ENCODE measurements around the gene ZNF618. TPM values are rescaled to one million over a fixed set of nuclear protein-coding genes. Genes with fewer than 3 reads are reported as not detected.

Gene ZNF618
- total and polyA plus RNA-seq, 4 donors = 4.9 to 17.3 (median 11.4) TPM

DNA sequence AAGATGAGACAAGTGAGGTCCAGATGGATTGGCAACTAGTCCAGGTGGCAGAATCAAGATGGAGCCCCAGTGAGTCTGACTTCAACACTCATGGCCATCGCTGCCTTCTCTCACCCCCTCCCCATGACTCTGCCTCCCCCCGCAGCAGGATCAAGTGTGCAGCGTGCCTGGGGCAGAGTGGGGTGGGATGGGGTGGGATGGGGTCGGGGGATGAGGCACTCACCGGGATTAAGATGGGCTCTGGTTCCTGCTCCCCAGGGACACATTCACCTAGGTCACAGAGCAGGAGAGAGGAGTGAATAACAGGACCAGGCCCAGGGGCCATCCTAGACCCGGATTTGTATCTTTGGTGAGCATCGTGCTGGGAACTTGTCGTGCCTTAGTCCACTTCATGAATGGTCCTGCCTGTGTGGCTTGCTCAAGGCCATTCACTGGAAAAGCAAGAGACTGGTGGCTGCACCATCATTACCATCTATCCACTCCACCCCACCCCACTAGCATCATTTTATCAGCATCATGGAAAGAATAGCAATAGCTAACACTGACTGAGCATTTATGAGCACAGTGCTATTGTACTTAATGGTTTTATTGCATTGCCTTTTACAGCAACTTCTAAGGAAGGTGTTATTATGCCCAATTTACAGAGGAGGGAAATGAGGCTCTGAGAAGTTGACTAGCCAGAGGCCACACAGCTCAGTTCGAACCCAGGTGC, 193.5 kb downstream of the ZNF618 start:
- intact Hi-C loops (cut with DNase I) = no loop called here
- H3K4me1 ChIP-seq (ENCODE audit: control insufficient read depth in 1 of 2, insufficient read depth in 2 of 2, low read length in 2 of 2) = no peaks in the 10 kb centered on the region
- no peak for ATAC-seq (ENCODE audit: low FRiP score)

DNA sequence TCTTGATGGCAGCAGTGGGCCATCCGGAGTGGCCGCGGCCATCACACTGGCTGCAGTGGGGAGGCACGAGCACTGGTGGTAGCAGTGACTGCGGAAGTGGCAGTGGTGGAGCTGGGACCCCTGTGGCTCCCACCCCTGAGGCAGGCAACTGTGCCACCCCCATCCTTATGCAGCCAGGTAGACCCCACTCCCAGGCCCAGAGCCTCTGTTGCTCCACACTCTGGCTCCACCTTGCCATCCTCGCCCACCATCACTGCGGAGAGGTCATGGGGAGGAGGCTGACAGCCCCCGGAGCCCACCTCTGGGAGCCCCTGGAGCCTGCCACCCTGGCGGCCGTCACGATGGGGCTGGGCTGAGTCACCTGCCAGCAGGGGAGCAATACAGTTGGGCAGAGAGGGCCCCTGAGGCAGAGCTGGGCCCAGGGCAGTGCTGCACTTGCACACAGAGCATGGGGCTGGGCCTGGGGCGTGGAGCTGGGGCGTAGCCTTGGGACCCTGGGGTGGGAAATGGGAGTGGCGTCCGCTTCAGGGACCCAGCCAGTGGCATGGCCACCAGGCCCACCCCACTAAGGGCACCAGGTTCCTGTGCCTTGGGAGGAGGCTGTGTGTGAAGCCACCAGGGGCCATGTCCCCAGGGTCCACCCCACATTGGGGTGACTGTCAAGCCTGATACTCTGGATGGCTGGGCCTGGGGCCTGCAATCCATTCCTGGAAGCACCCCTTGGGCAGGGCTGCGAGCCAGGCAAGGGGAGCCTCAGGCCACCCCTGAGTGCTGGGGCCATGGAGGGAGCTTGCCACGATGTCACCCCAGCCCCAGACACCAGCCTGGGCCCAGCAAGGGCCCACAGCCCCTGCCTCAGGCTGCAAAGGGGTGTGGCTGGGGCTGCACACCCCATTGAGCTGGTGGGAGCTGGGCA, 194.3 kb downstream of the ZNF618 start:
- ATAC-seq (ENCODE audit: low FRiP score) (no peak), DNase-seq (peak in 1 of 2 donors; percentile 59)
- 91 to 96% methylated on average over 16 to 17 of the region's 17 CpGs for WGBS, 2 donors
- no peak overlapping the region for H3K4me3 ChIP-seq (ENCODE audit: low read length in 2 of 2)
- H3K27me3 ChIP-seq (ENCODE audit: control insufficient read depth in 1 of 2, insufficient read depth in 2 of 2, low read length in 1 of 2) = no peaks in the 10 kb centered on the region
- no peaks in the 10 kb centered on the region for H3K9me3 ChIP-seq (ENCODE audit: control insufficient read depth, low read length)
- no peaks in the 10 kb centered on the region for H3K4me1 ChIP-seq (ENCODE audit: control insufficient read depth in 1 of 2, insufficient read depth in 2 of 2, low read length in 2 of 2)
- intact Hi-C loops (cut with DNase I) = no loop called here
- no peak overlapping the region for H3K27ac ChIP-seq (ENCODE audit: low read depth in 1 of 2, low read length in 2 of 2)
- H3K36me3 ChIP-seq (ENCODE audit: control insufficient read depth in 1 of 2, insufficient read depth in 2 of 2, low read length in 1 of 2) = no peaks in the 10 kb centered on the region

More for the DNA sequence above, 193.5 kb downstream of the ZNF618 start:
- peak in 1 of 2 donors; percentile 39 for DNase-seq
- no peaks in the 10 kb centered on the region for H3K9me3 ChIP-seq (ENCODE audit: control insufficient read depth, low read length)
- WGBS, 2 donors = 92 to 97% methylated on average over 9 of the region's 9 CpGs
- no peak overlapping the region for H3K4me3 ChIP-seq (ENCODE audit: low read length in 2 of 2)
- no peak overlapping the region for H3K27ac ChIP-seq (ENCODE audit: low read depth in 1 of 2, low read length in 2 of 2)
- H3K27me3 ChIP-seq (ENCODE audit: control insufficient read depth in 1 of 2, insufficient read depth in 2 of 2, low read length in 1 of 2) = no peaks in the 10 kb centered on the region
- H3K36me3 ChIP-seq (ENCODE audit: control insufficient read depth in 1 of 2, insufficient read depth in 2 of 2, low read length in 1 of 2) = no peaks in the 10 kb centered on the region

DNA sequence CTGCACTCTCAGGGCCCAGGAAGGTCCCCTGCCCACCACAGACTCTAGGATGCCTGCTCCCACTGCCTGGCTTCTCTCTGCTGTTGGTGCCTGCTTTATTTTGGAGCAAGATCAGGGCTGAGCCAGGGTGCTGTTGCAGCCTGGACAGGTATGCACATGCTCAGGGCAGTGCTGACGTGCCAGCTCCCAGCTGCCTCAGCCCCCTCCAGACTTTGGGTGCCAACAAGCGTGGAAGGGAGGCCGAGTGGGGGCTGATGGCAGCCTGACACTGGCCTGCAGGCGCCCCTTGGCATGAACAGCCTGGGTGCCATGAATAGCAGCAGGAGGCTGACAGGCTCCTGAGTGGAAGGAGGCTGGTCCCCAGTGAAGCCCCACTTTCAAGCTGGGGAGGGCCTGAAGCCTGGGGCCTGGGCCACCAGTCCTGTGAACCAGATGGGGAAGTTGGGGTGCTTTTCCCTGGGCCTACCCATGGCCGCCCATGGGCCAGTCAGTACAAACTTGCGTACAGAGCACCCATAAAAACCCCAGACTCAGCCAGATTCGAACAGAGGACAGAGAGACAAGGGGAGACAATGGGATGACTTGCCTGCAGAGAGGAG, 195.2 kb downstream of the ZNF618 start:
- Histone ChIP-seq H3K4me1 (ENCODE audit: control insufficient read depth in 1 of 2, insufficient read depth in 2 of 2, low read length in 2 of 2) (no peaks in the 10 kb centered on the region), H3K36me3 (ENCODE audit: control insufficient read depth in 1 of 2, insufficient read depth in 2 of 2, low read length in 1 of 2) (no peaks in the 10 kb centered on the region), H3K4me3 (ENCODE audit: low read length in 2 of 2) (no peak overlapping the region), H3K27me3 (ENCODE audit: control insufficient read depth in 1 of 2, insufficient read depth in 2 of 2, low read length in 1 of 2) (no peaks in the 10 kb centered on the region), H3K27ac (ENCODE audit: low read depth in 1 of 2, low read length in 2 of 2) (no peak overlapping the region), H3K9me3 (ENCODE audit: control insufficient read depth, low read length) (no peaks in the 10 kb centered on the region)
- WGBS, 2 donors = 51 to 66% methylated on average over 7 of the region's 7 CpGs
- ATAC-seq (ENCODE audit: low FRiP score) (no peak), DNase-seq (peak in 1 of 2 donors; percentile 42)
- intact Hi-C loops (cut with DNase I) = no loop called here

DNA sequence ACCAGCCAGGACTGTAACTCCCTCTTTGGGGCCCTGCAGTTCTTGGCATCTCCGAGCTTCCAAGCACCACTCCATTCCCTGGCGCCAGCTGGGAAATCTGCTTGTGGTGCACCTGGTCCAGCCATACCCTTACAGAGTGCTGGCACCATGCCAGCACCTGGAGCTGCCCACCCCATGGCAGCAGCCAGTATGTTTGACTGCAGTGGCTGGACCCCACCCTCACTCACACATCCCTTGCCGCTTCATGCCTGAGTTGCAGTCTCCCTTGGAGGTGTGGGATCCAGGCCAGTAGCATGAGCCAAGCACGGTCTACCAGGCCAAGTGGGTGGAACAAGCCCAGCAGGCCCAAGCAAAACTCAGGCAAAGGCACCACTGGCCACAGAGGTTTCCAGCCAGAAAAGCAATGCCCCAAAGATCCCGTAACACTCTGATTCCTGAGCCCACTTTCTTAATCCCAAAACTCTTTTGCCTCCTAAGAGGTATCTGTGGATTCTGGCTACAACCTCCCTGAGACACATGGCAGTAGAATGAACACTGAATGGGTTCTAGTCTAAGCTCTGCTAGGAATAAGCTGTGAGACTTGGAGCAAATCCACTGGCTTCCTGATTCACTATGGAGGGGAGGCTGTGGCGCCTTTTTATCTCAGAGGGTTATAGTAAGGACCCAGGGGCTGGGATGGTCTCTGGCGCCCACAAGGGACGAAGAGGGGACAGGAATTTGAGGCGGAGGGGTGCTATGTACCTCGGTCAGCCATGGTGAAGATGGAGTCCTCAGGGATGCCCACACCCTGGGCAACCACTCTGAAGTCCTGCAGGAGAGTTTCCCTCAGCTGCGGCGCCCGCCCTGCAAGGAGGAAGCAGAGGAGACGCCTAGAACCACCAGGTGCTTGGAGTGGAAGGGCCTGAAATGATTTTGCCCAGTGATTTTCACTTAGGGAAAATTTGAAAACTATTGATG, 196.4 kb downstream of the ZNF618 start:
- peak; percentile 83 to 90 for DNase-seq
- intact Hi-C loops (cut with DNase I) = no loop called here

DNA sequence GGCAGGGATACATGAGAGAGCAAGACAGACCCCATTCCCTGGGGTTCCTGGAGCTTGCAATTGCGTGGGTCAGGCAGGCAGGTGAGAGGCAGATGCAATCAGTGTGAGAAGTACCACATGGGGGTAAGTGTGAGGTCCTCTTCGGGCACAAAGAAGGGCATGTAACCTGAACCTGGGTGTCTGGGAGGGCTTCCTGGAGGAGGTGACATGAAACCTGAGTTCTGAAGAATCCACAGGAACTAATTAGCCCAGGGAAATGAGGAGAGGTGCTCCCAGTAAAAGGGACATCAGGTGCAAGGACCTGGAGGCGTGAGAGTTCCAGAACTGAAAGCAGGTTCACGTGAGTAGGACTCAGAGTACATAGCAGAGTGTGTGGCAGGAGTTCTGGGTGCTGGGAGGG, 199.5 kb downstream of the ZNF618 start:
- Histone ChIP-seq H3K4me1 (ENCODE audit: control insufficient read depth in 1 of 2, insufficient read depth in 2 of 2, low read length in 2 of 2) (no peaks in the 10 kb centered on the region), H3K9me3 (ENCODE audit: control insufficient read depth, low read length) (no peaks in the 10 kb centered on the region), H3K27ac (ENCODE audit: low read depth in 1 of 2, low read length in 2 of 2) (no peak overlapping the region), H3K4me3 (ENCODE audit: low read length in 2 of 2) (no peak overlapping the region), H3K36me3 (ENCODE audit: control insufficient read depth in 1 of 2, insufficient read depth in 2 of 2, low read length in 1 of 2) (no peaks in the 10 kb centered on the region), H3K27me3 (ENCODE audit: control insufficient read depth in 1 of 2, insufficient read depth in 2 of 2, low read length in 1 of 2) (no peaks in the 10 kb centered on the region)
- WGBS, 2 donors = 81 to 83% methylated on average over 4 of the region's 4 CpGs
- ATAC-seq (ENCODE audit: low FRiP score) (no peak), DNase-seq (peak in 1 of 2 donors; percentile 25)
- intact Hi-C loops (cut with DNase I) = no loop called here

More for the DNA sequence above, 196.4 kb downstream of the ZNF618 start:
- H3K9me3 ChIP-seq (ENCODE audit: control insufficient read depth, low read length) = no peaks in the 10 kb centered on the region
- H3K4me3 ChIP-seq (ENCODE audit: low read length in 2 of 2) = no peak overlapping the region
- no peaks in the 10 kb centered on the region for H3K27me3 ChIP-seq (ENCODE audit: control insufficient read depth in 1 of 2, insufficient read depth in 2 of 2, low read length in 1 of 2)
- H3K4me1 ChIP-seq (ENCODE audit: control insufficient read depth in 1 of 2, insufficient read depth in 2 of 2, low read length in 2 of 2) = no peaks in the 10 kb centered on the region
- peak; percentile 82 for ATAC-seq (ENCODE audit: low FRiP score)
- WGBS, 2 donors = 24 to 25% methylated on average over 14 of the region's 14 CpGs
- H3K27ac ChIP-seq (ENCODE audit: low read depth in 1 of 2, low read length in 2 of 2) = peak overlapping the region in 1 of 2 donors; percentile 49
- H3K36me3 ChIP-seq (ENCODE audit: control insufficient read depth in 1 of 2, insufficient read depth in 2 of 2, low read length in 1 of 2) = no peaks in the 10 kb centered on the region

DNA sequence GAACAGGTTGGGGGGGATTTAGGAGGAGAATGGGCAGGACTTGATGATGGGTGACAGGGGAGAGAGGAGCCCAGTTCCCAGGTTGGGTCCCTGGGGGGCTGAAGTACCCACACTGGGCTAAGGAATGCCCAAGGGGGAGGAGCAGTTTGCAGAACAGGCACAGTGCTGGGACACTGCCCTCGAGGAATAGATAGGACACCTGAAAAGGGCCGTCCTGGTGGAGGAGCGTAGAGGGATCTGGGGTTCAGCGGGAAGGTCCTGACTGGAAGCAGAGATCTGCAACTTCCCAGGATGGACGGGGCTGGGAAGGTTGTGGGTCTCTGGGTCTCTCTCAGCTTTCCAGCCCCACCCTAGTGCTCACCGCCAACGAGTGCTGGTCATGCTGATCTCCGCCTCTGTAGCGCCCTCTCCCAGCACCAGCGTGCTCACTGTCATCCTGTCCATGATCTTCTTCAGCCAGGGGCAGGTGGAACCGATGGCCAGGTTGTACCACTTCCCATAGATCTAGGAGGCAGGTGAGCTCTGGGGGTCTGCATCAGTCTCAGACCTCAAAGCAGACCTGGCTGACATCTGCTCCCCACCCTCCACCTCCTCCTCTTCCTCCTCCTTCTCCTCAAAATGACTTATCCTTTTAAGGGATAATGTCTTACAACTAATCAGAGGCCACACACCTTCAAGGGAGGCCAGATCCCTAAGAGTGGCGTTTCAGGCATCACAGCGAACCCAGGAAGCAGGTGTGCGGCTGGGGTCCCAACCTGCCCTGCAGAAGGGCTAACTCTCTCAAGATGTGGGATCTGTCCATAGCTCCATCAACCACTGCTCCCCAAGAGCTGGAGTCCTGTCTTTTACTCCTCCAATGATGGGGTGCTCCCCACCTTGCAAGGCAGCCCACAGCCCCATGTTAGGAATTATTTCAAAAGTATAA, 200.4 kb downstream of the ZNF618 start:
- Histone ChIP-seq H3K27me3 (ENCODE audit: control insufficient read depth in 1 of 2, insufficient read depth in 2 of 2, low read length in 1 of 2) (no peaks in the 10 kb centered on the region), H3K9me3 (ENCODE audit: control insufficient read depth, low read length) (no peaks in the 10 kb centered on the region), H3K27ac (ENCODE audit: low read depth in 1 of 2, low read length in 2 of 2) (no peak overlapping the region), H3K4me1 (ENCODE audit: control insufficient read depth in 1 of 2, insufficient read depth in 2 of 2, low read length in 2 of 2) (no peaks in the 10 kb centered on the region), H3K4me3 (ENCODE audit: low read length in 2 of 2) (no peak overlapping the region), H3K36me3 (ENCODE audit: control insufficient read depth in 1 of 2, insufficient read depth in 2 of 2, low read length in 1 of 2) (no peaks in the 10 kb centered on the region)
- DNase-seq (peak; percentile 32 to 43), ATAC-seq (ENCODE audit: low FRiP score) (no peak)
- intact Hi-C loops (cut with DNase I) = no loop called here
- WGBS, 2 donors = 85 to 91% methylated on average over 14 of the region's 14 CpGs

DNA sequence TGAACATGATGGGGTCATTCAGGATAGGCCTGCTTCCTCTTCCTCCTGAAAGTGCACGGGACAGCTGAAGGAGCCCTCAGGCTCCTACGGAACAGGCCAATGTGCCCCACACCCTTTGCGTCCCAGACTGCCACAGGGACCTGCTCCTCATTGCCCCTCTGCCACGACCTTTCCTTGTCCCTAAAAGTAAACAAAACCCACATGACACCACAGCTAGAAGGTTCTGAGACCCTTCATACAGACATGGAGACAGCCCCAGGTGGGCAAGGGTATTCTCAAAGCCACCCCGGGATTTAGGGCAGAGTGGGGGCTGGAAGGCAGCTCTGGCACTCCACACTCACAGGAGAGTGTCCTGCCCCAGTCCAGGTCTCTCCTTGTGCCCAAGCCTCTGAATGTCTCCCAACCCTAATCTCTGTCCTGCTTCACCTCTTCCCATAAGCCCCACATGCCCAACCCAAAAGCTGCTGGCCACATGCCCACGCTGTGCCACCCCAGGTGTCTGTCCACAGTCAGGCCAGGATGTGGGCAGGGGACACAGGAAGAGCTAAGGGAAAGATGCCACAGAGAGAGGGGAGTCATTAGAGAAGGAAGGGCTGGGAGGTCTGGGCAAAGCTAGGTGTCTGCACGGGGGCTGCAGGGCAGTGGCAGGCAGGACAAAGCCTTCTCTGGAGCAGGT, 201.2 kb downstream of the ZNF618 start:
- Histone ChIP-seq H3K27me3 (ENCODE audit: control insufficient read depth in 1 of 2, insufficient read depth in 2 of 2, low read length in 1 of 2) (no peaks in the 10 kb centered on the region), H3K27ac (ENCODE audit: low read depth in 1 of 2, low read length in 2 of 2) (no peak overlapping the region), H3K4me1 (ENCODE audit: control insufficient read depth in 1 of 2, insufficient read depth in 2 of 2, low read length in 2 of 2) (no peaks in the 10 kb centered on the region), H3K4me3 (ENCODE audit: low read length in 2 of 2) (no peak overlapping the region), H3K9me3 (ENCODE audit: control insufficient read depth, low read length) (no peaks in the 10 kb centered on the region), H3K36me3 (ENCODE audit: control insufficient read depth in 1 of 2, insufficient read depth in 2 of 2, low read length in 1 of 2) (no peaks in the 10 kb centered on the region)
- 78 to 85% methylated on average over 7 of the region's 7 CpGs for WGBS, 2 donors
- no peak for DNase-seq
- intact Hi-C loops (cut with DNase I) = no loop called here
- no peak for ATAC-seq (ENCODE audit: low FRiP score)

Data from aorta (tissue), 5 donors.